Measurements from ENCODE around the gene DNM1.

The DNM1 gene

DNA sequence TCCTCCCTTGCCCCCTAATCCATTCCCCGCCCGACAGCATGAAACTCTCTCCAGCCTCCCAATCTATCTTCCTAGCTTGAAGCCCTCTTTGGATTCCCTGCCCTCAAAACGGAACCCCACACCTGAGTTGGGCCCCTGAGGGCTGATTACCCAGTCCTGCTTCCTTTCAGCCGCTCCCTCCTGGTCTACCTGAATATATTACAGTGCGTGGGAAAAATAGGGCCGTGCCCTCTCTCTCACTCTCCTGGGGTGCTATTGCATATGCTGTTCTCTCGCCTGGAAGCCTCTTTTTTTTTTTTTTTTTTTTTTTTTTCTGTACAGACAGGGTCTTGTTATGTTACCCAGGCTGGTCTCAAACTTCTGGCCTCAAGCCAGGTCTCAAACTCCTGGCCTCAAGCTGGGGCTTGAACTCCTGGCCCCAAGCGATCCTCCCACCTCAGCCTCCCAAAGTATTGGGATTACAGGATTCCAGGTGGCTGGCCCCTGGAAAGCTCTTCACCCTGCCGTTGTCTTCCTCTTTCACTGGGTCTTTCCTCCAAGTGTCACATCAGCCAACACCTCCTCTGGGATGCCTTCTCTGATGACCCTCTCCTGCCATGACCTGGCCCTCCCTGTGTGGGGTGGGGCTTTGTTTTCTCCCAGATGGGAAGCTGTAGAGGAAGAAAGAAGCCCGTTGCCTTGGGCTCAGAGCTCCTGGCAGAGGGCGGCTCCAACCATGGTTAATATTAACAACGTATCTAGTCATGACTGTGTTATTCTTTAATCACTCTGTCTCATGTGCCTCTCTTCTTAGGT is 8.2 kb downstream of the DNM1 start:
- H3K27ac ChIP-seq (replicated peaks), result no peak overlapping the region
- H3K4me3 ChIP-seq (replicated peaks; ENCODE audit: insufficient read depth, low read length), result no peak overlapping the region
- TF ChIP-seq POLR2AphosphoS5 (IDR thresholded peaks at IDR 0.05; ENCODE audit: low read depth), result no peak
- no peak for DNase-seq (ENCODE audit: low read depth in 1 of 2, low spot score in 1 of 2)
- H3K27me3 ChIP-seq (ENCODE audit: insufficient read depth, poor library complexity, severe bottlenecking), result no peaks in the 10 kb centered on the region

- Histone ChIP-seq H3K27ac (replicated peaks) (no peak overlapping the region), H3K4me3 (replicated peaks; ENCODE audit: insufficient read depth, low read length) (no peak overlapping the region), H3K27me3 (ENCODE audit: insufficient read depth, poor library complexity, severe bottlenecking) (no peaks in the 10 kb centered on the region)
- no peak for DNase-seq (ENCODE audit: low read depth in 1 of 2, low spot score in 1 of 2)
- TF ChIP-seq GABPA (IDR thresholded peaks at IDR 0.05; ENCODE audit: low read depth) (no peak), SPI1 (IDR thresholded peaks at IDR 0.05; ENCODE audit: borderline replicate concordance, low read depth) (no peak), POLR2AphosphoS5 (IDR thresholded peaks at IDR 0.05; ENCODE audit: low read depth) (no peak)
- TF ChIP-seq, protein P1, sequence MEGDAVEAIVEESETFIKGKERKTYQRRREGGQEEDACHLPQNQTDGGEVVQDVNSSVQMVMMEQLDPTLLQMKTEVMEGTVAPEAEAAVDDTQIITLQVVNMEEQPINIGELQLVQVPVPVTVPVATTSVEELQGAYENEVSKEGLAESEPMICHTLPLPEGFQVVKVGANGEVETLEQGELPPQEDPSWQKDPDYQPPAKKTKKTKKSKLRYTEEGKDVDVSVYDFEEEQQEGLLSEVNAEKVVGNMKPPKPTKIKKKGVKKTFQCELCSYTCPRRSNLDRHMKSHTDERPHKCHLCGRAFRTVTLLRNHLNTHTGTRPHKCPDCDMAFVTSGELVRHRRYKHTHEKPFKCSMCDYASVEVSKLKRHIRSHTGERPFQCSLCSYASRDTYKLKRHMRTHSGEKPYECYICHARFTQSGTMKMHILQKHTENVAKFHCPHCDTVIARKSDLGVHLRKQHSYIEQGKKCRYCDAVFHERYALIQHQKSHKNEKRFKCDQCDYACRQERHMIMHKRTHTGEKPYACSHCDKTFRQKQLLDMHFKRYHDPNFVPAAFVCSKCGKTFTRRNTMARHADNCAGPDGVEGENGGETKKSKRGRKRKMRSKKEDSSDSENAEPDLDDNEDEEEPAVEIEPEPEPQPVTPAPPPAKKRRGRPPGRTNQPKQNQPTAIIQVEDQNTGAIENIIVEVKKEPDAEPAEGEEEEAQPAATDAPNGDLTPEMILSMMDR (IDR thresholded peaks at IDR 0.05; ENCODE audit: insufficient read depth, low read length), result no peak
- TF ChIP-seq, protein P2, sequence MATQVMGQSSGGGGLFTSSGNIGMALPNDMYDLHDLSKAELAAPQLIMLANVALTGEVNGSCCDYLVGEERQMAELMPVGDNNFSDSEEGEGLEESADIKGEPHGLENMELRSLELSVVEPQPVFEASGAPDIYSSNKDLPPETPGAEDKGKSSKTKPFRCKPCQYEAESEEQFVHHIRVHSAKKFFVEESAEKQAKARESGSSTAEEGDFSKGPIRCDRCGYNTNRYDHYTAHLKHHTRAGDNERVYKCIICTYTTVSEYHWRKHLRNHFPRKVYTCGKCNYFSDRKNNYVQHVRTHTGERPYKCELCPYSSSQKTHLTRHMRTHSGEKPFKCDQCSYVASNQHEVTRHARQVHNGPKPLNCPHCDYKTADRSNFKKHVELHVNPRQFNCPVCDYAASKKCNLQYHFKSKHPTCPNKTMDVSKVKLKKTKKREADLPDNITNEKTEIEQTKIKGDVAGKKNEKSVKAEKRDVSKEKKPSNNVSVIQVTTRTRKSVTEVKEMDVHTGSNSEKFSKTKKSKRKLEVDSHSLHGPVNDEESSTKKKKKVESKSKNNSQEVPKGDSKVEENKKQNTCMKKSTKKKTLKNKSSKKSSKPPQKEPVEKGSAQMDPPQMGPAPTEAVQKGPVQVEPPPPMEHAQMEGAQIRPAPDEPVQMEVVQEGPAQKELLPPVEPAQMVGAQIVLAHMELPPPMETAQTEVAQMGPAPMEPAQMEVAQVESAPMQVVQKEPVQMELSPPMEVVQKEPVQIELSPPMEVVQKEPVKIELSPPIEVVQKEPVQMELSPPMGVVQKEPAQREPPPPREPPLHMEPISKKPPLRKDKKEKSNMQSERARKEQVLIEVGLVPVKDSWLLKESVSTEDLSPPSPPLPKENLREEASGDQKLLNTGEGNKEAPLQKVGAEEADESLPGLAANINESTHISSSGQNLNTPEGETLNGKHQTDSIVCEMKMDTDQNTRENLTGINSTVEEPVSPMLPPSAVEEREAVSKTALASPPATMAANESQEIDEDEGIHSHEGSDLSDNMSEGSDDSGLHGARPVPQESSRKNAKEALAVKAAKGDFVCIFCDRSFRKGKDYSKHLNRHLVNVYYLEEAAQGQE (IDR thresholded peaks at IDR 0.05; ENCODE audit: insufficient replicate concordance, low read depth), result no peak
These were observed 8.8 kb downstream of the DNM1 start for GRCh38 chr9:128211981-128212281.

- TF ChIP-seq, protein P1 (IDR thresholded peaks at IDR 0.05; ENCODE audit: insufficient read depth, low read length), result no peak
- no peak for TF ChIP-seq SPI1 (IDR thresholded peaks at IDR 0.05; ENCODE audit: borderline replicate concordance, low read depth)
- TF ChIP-seq, protein P2 (IDR thresholded peaks at IDR 0.05; ENCODE audit: insufficient replicate concordance, low read depth), result no peak
- TF ChIP-seq GABPA (IDR thresholded peaks at IDR 0.05; ENCODE audit: low read depth), result no peak
- no peak for TF ChIP-seq POLR2AphosphoS5 (IDR thresholded peaks at IDR 0.05; ENCODE audit: low read depth)
- DNase-seq (ENCODE audit: low read depth in 1 of 2, low spot score in 1 of 2), result no peak
- Histone ChIP-seq H3K4me3 (replicated peaks; ENCODE audit: insufficient read depth, low read length) (no peak overlapping the region), H3K27ac (replicated peaks) (no peak overlapping the region), H3K27me3 (ENCODE audit: insufficient read depth, poor library complexity, severe bottlenecking) (no peaks in the 10 kb centered on the region)
These were observed 10.7 kb downstream of the DNM1 start for GRCh38 chr9:128213746-128214497.

DNA sequence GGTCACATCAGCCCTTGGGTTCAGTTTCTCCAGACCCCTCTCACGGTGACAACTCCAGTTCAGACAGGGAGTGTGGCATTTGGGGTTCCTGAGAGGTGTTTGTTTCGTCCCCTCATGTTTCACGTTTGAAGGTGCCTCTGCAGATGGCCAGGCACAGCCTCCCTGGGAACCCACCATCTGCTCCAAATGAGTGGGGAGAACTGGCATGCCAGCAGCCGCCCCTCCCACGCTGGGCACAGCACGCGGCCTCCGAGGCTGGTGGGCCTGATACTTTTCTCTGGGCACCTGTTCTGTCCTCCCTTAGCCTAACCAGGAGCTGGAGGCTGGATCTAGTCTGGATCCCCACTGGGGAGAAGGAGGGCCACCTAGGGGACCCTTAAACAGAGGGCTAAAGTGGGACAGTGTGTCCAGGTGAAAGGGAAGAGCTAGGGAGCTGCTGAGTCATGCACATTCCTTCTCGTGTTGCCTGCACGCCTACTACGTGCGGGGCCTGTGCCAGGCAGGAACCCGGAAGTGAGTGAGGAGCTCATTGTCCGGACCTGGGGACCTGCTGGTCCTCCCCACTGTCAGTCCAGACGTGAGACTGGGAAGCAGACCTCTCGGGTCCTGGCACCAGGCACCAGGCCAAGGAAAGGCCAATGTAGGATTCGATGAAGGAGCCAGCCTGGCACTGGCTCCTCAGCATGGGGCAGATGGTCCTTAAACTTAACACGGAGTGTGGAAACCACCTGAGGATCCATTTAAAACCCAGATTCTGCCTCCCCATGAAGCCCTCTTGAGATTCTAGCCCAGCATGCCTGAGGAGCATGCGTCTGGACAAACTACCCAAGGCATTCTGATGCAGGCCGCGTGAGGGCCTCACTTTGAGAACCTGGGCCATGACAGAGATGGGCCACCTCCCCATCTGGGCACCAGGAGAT is 11.7 kb downstream of the DNM1 start:
- no peak for DNase-seq (ENCODE audit: low read depth in 1 of 2, low spot score in 1 of 2)
- Histone ChIP-seq H3K27ac (replicated peaks) (no peak overlapping the region), H3K27me3 (ENCODE audit: insufficient read depth, poor library complexity, severe bottlenecking) (no peaks in the 10 kb centered on the region), H3K4me3 (replicated peaks; ENCODE audit: insufficient read depth, low read length) (no peak overlapping the region)
- TF ChIP-seq SPI1 (IDR thresholded peaks at IDR 0.05; ENCODE audit: borderline replicate concordance, low read depth), result no peak
- TF ChIP-seq, protein P1 (IDR thresholded peaks at IDR 0.05; ENCODE audit: insufficient read depth, low read length), result no peak
- TF ChIP-seq POLR2AphosphoS5 (IDR thresholded peaks at IDR 0.05; ENCODE audit: low read depth), result no peak
- no peak for TF ChIP-seq GABPA (IDR thresholded peaks at IDR 0.05; ENCODE audit: low read depth)
- TF ChIP-seq, protein P2 (IDR thresholded peaks at IDR 0.05; ENCODE audit: insufficient replicate concordance, low read depth), result no peak
